ENCODE data around the gene CNMD. TPM values are rescaled to one million over a fixed set of nuclear protein-coding genes. Genes with fewer than 3 reads are reported as not detected.

CNMD gene
- total and polyA plus RNA-seq, 12 donors: 0.11 TPM; not detected in 11

DNA sequence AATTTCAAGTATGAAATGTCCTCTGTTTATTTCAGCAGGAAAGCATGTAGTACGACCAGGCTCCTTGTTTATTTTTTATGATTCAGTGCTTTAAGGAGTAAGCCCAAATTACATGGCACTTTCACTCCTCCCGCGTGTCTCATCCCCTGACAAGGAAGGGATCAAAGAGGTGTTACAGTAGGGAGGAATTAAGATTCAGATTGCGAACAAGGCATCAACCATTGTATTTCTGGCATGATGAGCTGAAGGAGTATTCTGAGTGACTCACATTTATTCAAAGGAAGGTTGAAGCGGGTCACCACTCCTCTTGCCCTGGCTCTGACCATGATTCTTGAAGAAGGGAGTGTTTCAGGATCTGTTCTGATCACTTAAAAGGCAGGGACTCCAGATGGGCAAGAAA, 46.1 kb upstream of the CNMD start:
- TF ChIP-seq, protein P1, sequence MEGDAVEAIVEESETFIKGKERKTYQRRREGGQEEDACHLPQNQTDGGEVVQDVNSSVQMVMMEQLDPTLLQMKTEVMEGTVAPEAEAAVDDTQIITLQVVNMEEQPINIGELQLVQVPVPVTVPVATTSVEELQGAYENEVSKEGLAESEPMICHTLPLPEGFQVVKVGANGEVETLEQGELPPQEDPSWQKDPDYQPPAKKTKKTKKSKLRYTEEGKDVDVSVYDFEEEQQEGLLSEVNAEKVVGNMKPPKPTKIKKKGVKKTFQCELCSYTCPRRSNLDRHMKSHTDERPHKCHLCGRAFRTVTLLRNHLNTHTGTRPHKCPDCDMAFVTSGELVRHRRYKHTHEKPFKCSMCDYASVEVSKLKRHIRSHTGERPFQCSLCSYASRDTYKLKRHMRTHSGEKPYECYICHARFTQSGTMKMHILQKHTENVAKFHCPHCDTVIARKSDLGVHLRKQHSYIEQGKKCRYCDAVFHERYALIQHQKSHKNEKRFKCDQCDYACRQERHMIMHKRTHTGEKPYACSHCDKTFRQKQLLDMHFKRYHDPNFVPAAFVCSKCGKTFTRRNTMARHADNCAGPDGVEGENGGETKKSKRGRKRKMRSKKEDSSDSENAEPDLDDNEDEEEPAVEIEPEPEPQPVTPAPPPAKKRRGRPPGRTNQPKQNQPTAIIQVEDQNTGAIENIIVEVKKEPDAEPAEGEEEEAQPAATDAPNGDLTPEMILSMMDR (IDR thresholded peaks at IDR 0.05): no peak
- no peak for TF ChIP-seq POLR2A (IDR thresholded peaks at IDR 0.05)
- 66 to 73% (median 70%) methylated on average over 5 of the region's 5 CpGs for WGBS, 4 donors
- Histone ChIP-seq H3K4me1 (replicated peaks in 1 of 2) (no peaks in the 10 kb centered on the region), H3K9me3 (replicated peaks in 1 of 3) (no peaks in the 10 kb centered on the region), H3K27me3 (no peaks in the 10 kb centered on the region), H3K36me3 (replicated peaks in 1 of 2) (no peaks in the 10 kb centered on the region), H3K4me3 (no peak overlapping the region), H3K27ac (no peak overlapping the region)
- intact Hi-C loops (cut with DNase I): no loop called here
- DNase-seq: no peak

DNA sequence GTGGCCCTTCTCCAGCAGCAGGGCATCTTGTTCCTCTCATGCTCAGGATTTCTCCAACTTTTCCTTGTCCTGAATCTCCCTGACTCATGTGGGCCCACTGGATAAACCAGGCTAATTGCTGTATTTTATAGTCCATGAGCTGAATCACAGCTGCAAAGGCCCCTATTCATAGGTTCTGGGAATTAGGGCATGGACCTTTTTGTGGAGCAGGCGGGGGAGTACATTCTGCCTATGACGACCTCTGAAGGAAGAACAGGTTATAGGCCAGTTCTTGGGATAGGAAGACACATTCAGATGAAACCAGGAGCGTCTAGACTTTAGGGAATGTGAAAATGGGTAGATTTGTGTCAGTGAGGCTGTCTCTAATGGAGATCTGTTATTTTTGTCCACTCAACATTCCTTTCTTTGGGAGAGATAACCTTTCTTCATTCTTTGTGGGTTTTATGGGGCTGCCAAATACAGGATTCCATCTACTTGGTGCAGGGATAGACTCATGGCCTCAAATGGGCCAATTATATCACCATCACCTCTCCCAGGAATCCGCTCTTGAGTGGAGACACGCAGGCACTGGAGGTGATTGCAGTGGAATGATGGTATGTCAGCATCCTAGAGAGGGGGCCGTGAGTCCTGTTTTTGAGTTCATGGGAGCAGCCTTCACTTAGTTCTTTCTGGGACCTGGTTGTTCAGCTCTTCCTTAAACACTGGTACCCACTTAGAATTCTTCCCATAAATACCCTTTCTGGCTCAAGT, 45.1 kb upstream of the CNMD start:
- WGBS, 4 donors: 61 to 75% (median 72%) methylated on average over 6 of the region's 6 CpGs
- H3K27ac ChIP-seq: no peak overlapping the region
- TF ChIP-seq, protein P1 (IDR thresholded peaks at IDR 0.05): no peak
- TF ChIP-seq POLR2A (IDR thresholded peaks at IDR 0.05): no peak
- no peak for DNase-seq
- H3K9me3 ChIP-seq (replicated peaks in 1 of 3): no peaks in the 10 kb centered on the region
- H3K4me3 ChIP-seq: no peak overlapping the region
- no peaks in the 10 kb centered on the region for H3K4me1 ChIP-seq (replicated peaks in 1 of 2)
- intact Hi-C loops (cut with DNase I): no loop called here
- no peaks in the 10 kb centered on the region for H3K36me3 ChIP-seq (replicated peaks in 1 of 2)
- no peaks in the 10 kb centered on the region for H3K27me3 ChIP-seq

DNA sequence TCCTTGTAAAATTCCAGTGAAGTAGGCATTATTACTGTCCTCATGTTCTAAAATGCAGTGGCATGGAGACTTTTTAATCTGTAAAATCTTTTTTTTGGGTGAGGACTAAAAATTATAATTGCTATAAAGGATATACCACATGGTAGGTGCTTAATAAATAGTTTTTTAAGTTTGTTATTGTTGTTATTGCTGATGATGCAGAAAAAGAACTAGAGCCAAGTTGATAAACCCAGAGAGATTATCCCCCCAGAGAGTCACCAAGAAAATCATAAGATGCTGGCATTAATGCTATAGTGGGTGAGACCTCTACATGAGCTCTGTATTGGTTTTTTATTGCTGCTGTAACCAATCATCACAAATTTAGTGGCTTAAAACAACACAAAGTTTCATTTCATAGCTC, 44.3 kb upstream of the CNMD start:
- Histone ChIP-seq H3K4me1 (replicated peaks in 1 of 2) (no peaks in the 10 kb centered on the region), H3K9me3 (replicated peaks in 1 of 3) (no peaks in the 10 kb centered on the region), H3K27ac (no peak overlapping the region), H3K36me3 (replicated peaks in 1 of 2) (no peaks in the 10 kb centered on the region), H3K4me3 (no peak overlapping the region), H3K27me3 (no peaks in the 10 kb centered on the region)
- no peak for TF ChIP-seq POLR2A (IDR thresholded peaks at IDR 0.05)
- TF ChIP-seq, protein P1 (IDR thresholded peaks at IDR 0.05): no peak
- intact Hi-C loops (cut with DNase I): no loop called here
- DNase-seq: no peak

DNA sequence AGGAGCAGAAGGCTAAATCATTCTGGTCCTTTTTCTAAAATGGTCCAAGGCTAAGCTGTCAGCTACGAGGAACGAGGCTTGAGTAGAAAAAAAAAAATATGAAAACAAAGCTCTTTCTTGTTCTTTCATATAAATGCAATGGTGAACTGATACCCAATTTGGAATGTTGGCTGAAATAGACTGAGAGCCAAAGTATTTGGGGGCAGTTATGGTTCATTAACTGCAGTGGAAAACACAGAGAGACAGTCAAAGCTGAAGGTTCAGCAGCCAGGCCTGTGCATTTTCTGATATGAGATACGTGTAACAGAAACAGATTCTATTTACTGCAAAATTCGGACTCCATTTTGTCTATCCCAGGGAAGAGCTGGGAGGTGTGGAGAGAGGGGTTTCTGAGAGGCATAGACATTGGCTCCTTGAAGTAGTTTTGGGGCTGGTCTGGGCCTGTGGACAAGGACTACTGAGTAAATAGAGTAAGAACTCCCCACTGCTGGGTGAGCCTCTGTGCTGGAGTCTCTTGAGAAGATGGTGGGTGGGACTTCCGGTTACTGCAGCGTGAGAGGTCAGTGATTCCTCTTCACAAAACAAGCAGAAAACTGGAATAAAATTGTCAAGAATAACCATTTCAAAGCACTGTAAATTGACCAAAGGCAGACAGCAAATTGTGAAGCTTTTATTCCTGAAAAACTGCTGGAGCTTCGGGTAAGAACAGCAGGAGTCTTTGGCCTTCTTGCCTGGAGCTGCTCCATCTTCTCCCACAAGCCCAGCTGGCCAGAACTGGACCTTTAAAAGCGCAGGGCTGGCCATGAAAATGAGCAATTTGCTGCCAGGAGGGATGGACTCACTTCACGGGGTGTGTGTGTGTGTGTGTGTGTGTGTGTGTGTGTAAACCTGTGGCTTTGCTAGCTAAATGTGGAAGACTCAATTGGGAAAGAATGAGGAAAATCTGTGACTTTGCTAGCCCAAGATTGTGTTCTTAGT, 43.1 kb upstream of the CNMD start:
- Histone ChIP-seq H3K27me3 (no peaks in the 10 kb centered on the region), H3K4me3 (no peak overlapping the region), H3K9me3 (replicated peaks in 1 of 3) (no peaks in the 10 kb centered on the region), H3K27ac (no peak overlapping the region), H3K4me1 (replicated peaks in 1 of 2) (no peaks in the 10 kb centered on the region), H3K36me3 (replicated peaks in 1 of 2) (no peaks in the 10 kb centered on the region)
- intact Hi-C loops (cut with DNase I): no loop called here
- 64 to 72% (median 67%) methylated on average over 9 of the region's 9 CpGs for WGBS, 4 donors
- TF ChIP-seq, protein P1 (IDR thresholded peaks at IDR 0.05): no peak
- TF ChIP-seq POLR2A (IDR thresholded peaks at IDR 0.05): no peak
- no peak for DNase-seq

Data from adrenal gland (tissue), 12 donors.